GM12892 (cell line): Measurements from ENCODE around the gene KDM6B.

Experiments
- POLR2A ChIP-seq: IDR thresholded peaks from 2 replicates; pipeline ENCODE4 v1.6.1; 2011; ENCODE audit warnings: low read depth, low read length, control low read depth
- POLR2AphosphoS5 ChIP-seq: IDR thresholded peaks from 2 replicates; pipeline ENCODE4 v1.6.1; 2011; ENCODE audit warnings: low read depth, low read length, control low read depth

DNA sequence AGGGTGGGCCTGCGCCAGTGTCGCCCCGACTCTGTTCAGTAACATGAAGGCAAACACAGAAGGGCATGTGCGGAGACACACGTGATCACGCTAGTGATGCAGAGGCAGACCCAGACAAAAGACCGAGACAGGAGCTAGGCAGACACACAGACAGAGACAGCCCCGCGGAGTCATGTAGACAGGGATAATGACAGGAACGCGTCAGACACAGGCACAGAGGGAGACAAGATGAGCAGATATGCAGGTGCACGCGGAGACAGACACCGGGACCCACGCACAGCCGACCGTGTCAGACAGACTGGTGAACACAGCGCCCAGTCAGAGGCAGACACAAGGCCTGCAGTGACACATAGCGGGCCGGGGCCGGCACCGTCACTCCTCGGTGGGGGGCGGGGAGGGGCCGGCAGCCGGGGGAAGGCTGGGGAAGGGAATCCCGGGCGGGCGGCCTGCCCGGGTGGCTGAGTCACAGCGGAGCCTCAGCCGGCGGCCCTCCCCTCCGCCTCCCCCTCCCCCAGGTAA, 7.4 kb downstream of the KDM6B start:
- TF ChIP-seq POLR2A (peak; percentile 64), POLR2AphosphoS5 (peak; percentile 69; the same call in 1 of the 2 replicates)
